Gastrocnemius medialis (tissue), 4 donors: Measurements from ENCODE around the gene SRP68. TPM values are rescaled to one million over a fixed set of nuclear protein-coding genes. Genes with fewer than 3 reads are reported as not detected.

Experiments used
- ATAC-seq, 2 donors: fragments of 150-250 bp; one replicate each; pipeline ENCODE4 v1.9.1; 2016
- DNase-seq, 2 donors: peaks; one replicate each; pipeline ENCODE4 v3.0.0-alpha.2; 2019
- H3K27ac ChIP-seq, 4 donors: fragments of 200-600 bp; sonication (generic); 1 replicate in 1 of 4; 2 replicates in 3 of 4; pipeline ENCODE4 v1.5.1; 2016 to 2018; ENCODE audit warnings: mild to moderate bottlenecking in 2 of 4, moderate library complexity in 1 of 4
- H3K27me3 ChIP-seq, 3 donors: fragments of 200-600 bp; sonication (generic) in 2 of 3; 1 replicate in 1 of 3; 2 replicates in 2 of 3; pipeline versions ENCODE4 v1.5.1 to v1.6.0; 2016 to 2019; ENCODE audit warnings: mild to moderate bottlenecking in 1 of 3, moderate library complexity in 1 of 3
- H3K36me3 ChIP-seq, 2 donors: fragments of 200-600 bp; sonication (generic) in 1 of 2; one replicate each; pipeline ENCODE4 v1.5.1; 2017 to 2018
- H3K4me1 ChIP-seq, 2 donors: fragments of 200-600 bp; sonication (generic) in 1 of 2; one replicate each; pipeline ENCODE4 v1.5.1; 2016 to 2017; ENCODE audit warnings: mild to moderate bottlenecking in 2 of 2
- H3K4me3 ChIP-seq, 4 donors: fragments of 200-600 bp; sonication (generic) in 3 of 4; 1 replicate in 1 of 4; 2 replicates in 3 of 4; pipeline ENCODE4 v1.5.1; 2016 to 2019; ENCODE audit warnings: mild to moderate bottlenecking in 2 of 4
- H3K9me3 ChIP-seq, 3 donors: fragments of 200-600 bp; sonication (generic) in 2 of 3; 1 replicate in 1 of 3; 2 replicates in 2 of 3; pipeline ENCODE4 v1.5.1; 2016 to 2019
- POLR2A ChIP-seq, 2 donors: fragments of 450-650 bp; IDR thresholded peaks; one replicate each; pipeline ENCODE4 v1.6.1; 2017; ENCODE audit warnings: antibody characterized with exemption in 2 of 2, mild to moderate bottlenecking in 2 of 2, moderate library complexity in 2 of 2
- in situ Hi-C, 4 donors: fragments of 200-750 bp; cut with MboI; loops; one replicate each; pipeline versions ENCODE4 v1.15.0 to v1.8.0; 2017; ENCODE audit warnings: low sequenced_read_pairs in 4 of 4
- intact Hi-C: fragments of 100-400 bp; cut with DNase I; formaldehyde crosslinking; loops from one replicate; pipeline ENCODE4 v1.15.1; 2023; ENCODE audit warnings: low total_unique reads
- total RNA-seq, 4 donors: library from RNA; depleted of rRNA; stranded (reverse); fragments of >200 nt; gene quantifications; one replicate each; pipeline versions ENCODE4 v1.1.0 to v1.2.3, GENCODE V29; 2016
- TF ChIP-seq, protein P1 (sequence below), 5 experiments: fragments of 450-650 bp in 3 of 5; fragments of 200-600 bp in 2 of 5; sonication (generic) in 2 of 5; IDR thresholded peaks in 4 of 5; conservative IDR thresholded peaks in 1 of 5; 1 replicate in 4 of 5; 2 replicates in 1 of 5; pipeline ENCODE4 v1.5.1; 2016 to 2019; ENCODE audit warnings: antibody characterized with exemption in 5 of 5, mild to moderate bottlenecking in 3 of 5, moderate library complexity in 3 of 5

The SRP68 gene
- total RNA-seq, 4 donors from 2014 or later: 33.0 to 76.7 (median 66.7) TPM

DNA sequence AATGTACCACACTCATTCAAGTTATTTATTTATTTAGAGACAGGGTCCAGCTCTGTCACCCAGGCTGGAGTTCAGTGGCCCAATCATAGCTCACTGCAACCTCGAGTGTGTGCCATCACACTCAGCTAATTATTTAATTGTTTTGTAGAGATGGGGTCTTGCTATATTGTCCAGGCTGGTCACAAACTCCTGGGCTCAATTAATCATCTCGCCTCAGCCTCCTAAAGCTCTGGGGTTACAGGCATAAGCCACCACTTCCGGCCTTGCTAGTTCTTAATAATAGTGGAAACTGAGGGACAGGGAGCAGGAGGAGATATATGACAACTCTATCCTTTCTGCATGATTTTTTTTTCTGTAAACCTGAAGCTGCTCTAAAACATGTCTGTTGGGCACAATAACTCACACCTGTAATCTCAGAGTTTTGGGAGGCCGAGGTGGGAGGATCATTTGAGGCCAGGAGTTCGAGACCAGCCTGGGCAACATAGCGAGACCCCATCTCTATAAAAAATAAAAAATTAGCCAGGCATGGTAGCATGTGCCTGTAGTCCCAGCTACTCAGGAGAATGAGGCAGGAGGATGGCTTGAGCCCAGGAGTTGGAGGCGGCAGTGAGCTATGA is 42.9 kb upstream of the SRP68 start:
- no peak for ATAC-seq
- H3K4me1 ChIP-seq: no peaks in the 10 kb centered on the region
- no peak overlapping the region for H3K4me3 ChIP-seq
- in situ Hi-C loops: loop anchor here in 1 of 4 donors (10.0 kb wide), 1 partner anchor 70 kb away; no protein-coding TSS in a partner anchor
- no peaks in the 10 kb centered on the region for H3K36me3 ChIP-seq
- no peaks in the 10 kb centered on the region for H3K9me3 ChIP-seq
- no peak for TF ChIP-seq POLR2A (IDR thresholded peaks at IDR 0.05)
- TF ChIP-seq, protein P1, sequence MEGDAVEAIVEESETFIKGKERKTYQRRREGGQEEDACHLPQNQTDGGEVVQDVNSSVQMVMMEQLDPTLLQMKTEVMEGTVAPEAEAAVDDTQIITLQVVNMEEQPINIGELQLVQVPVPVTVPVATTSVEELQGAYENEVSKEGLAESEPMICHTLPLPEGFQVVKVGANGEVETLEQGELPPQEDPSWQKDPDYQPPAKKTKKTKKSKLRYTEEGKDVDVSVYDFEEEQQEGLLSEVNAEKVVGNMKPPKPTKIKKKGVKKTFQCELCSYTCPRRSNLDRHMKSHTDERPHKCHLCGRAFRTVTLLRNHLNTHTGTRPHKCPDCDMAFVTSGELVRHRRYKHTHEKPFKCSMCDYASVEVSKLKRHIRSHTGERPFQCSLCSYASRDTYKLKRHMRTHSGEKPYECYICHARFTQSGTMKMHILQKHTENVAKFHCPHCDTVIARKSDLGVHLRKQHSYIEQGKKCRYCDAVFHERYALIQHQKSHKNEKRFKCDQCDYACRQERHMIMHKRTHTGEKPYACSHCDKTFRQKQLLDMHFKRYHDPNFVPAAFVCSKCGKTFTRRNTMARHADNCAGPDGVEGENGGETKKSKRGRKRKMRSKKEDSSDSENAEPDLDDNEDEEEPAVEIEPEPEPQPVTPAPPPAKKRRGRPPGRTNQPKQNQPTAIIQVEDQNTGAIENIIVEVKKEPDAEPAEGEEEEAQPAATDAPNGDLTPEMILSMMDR (IDR thresholded peaks at IDR 0.05 in 4 of 5, conservative IDR thresholded peaks at IDR 0.05 in 1 of 5): no peak
- H3K27ac ChIP-seq: no peak overlapping the region
- intact Hi-C loops: no loop called here
- DNase-seq: no peak
- H3K27me3 ChIP-seq: no peaks in the 10 kb centered on the region

DNA sequence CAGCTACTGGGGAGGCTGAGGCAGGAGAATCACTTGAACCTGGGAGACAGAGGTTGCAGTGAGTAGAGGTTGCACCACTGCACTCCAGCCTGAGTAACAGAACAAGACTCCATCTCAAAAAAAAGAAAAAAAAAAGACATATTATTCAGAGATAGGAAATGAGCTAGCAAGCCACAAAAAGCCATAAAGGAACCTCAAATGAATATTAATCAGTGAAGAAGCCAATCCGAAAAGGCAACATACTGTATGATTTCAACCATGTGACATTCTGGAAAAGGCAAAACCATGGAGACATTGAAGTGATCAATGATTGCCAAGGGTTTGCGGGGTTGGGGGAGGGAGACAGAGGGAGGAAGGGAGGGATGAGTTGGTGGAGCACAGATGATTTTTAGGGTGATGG is 39.6 kb upstream of the SRP68 start:
- Histone ChIP-seq H3K27me3 (no peaks in the 10 kb centered on the region), H3K27ac (no peak overlapping the region), H3K4me3 (no peak overlapping the region), H3K36me3 (no peaks in the 10 kb centered on the region), H3K9me3 (no peaks in the 10 kb centered on the region), H3K4me1 (no peaks in the 10 kb centered on the region)
- intact Hi-C loops: no loop called here
- DNase-seq (no peak), ATAC-seq (no peak)
- in situ Hi-C loops: loop anchor here in 1 of 4 donors (10.0 kb wide), 1 partner anchor 73 kb away; no protein-coding TSS in a partner anchor
- TF ChIP-seq, protein P1 (IDR thresholded peaks at IDR 0.05 in 4 of 5, conservative IDR thresholded peaks at IDR 0.05 in 1 of 5): no peak
- TF ChIP-seq POLR2A (IDR thresholded peaks at IDR 0.05): no peak

DNA sequence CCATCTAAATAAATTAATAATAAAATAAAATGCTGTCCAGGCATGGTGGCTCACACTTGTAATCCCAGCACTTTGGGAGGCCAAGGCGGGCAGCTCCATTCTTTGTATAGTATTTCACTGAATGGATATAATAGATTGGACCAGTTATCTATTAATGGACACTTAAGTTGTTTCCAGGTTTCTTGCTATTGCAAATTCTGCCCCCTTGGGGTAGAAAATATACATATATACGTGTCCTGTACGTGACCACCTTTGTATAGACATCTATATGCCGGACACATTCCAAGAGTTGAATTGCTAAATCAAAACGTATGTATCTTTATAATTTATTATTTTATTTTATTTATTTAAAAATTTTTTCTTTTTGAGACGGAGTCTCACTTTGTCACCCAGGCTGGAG is 35.2 kb upstream of the SRP68 start:
- Histone ChIP-seq H3K9me3 (no peaks in the 10 kb centered on the region), H3K4me3 (no peak overlapping the region), H3K36me3 (no peaks in the 10 kb centered on the region), H3K4me1 (peaks cover 10 to 14% of the 10 kb centered on the region in 2 donors), H3K27me3 (no peaks in the 10 kb centered on the region), H3K27ac (no peak overlapping the region)
- in situ Hi-C loops: no loop called here
- intact Hi-C loops: no loop called here
- TF ChIP-seq, protein P1 (IDR thresholded peaks at IDR 0.05 in 4 of 5, conservative IDR thresholded peaks at IDR 0.05 in 1 of 5): no peak
- no peak for TF ChIP-seq POLR2A (IDR thresholded peaks at IDR 0.05)
- ATAC-seq: no peak
- DNase-seq: no peak

DNA sequence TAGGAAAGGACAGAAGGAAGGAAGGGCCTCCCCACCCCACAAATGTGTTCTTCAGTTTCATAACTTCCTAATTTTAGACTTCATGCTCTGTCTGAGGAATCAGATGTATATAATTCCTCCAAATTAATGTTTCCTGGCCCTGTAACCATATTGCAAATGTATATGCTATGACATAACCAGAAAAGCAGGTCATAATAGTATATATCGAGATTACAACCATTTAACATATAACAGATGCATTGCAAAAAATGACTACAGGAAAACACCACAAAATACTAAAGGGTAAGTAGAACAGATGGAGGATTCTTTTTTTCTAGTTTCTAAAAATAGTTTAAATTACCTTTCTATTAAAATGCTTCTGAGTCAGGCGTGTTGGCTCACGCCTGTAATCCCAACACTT is 34.4 kb upstream of the SRP68 start:
- Histone ChIP-seq H3K4me3 (no peak overlapping the region), H3K27ac (no peak overlapping the region), H3K36me3 (peaks cover 0 to 4% of the 10 kb centered on the region in 2 donors), H3K27me3 (no peaks in the 10 kb centered on the region), H3K9me3 (no peaks in the 10 kb centered on the region), H3K4me1 (peaks cover 13 to 18% of the 10 kb centered on the region in 2 donors)
- intact Hi-C loops: no loop called here
- ATAC-seq: no peak
- no peak for TF ChIP-seq POLR2A (IDR thresholded peaks at IDR 0.05)
- TF ChIP-seq, protein P1 (IDR thresholded peaks at IDR 0.05 in 4 of 5, conservative IDR thresholded peaks at IDR 0.05 in 1 of 5): no peak
- in situ Hi-C loops: no loop called here
- no peak for DNase-seq

DNA sequence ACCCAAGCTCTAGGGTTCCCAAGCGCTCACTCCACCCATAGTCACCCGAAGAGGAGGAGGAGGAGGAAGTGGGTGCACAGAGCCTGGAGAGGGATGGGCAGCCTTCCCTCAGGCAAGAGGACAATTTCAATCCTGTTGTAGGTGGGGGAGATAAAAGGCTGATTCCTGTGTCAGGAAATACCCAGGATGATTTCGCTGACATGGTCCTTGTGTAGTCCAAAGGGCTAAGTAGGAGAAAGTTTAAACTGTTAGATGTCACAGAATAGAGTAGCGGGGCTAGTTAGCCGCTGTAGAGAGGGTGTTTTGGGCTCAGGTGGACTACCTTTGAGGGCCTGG is 32.5 kb upstream of the SRP68 start:
- intact Hi-C loops: loop anchor here (5.0 kb wide), 1 partner anchor 128 kb away; the partner anchor contains the start of genes ACOX1 and TEN1

More for the DNA sequence above, 32.5 kb upstream of the SRP68 start:
- Histone ChIP-seq H3K4me3 (no peak overlapping the region), H3K27me3 (no peaks in the 10 kb centered on the region), H3K36me3 (peaks cover 0 to 23% of the 10 kb centered on the region in 2 donors), H3K27ac (no peak overlapping the region), H3K4me1 (peaks cover 13 to 18% of the 10 kb centered on the region in 2 donors), H3K9me3 (no peaks in the 10 kb centered on the region)
- ATAC-seq (no peak), DNase-seq (no peak)
- in situ Hi-C loops: no loop called here
- no peak for TF ChIP-seq POLR2A (IDR thresholded peaks at IDR 0.05)
- TF ChIP-seq, protein P1 (IDR thresholded peaks at IDR 0.05 in 4 of 5, conservative IDR thresholded peaks at IDR 0.05 in 1 of 5): no peak
